Neural crest cell (in vitro differentiated cells): Measurements from ENCODE around the gene GRAP2. TPM values are rescaled to one million over a fixed set of nuclear protein-coding genes. Genes with fewer than 3 reads are reported as not detected.

Experiments used
- DNase-seq: peaks from one replicate; pipeline ENCODE4 v3.0.0; 2021; ENCODE audit warnings: low read depth, mixed read lengths, low spot score
- H3K27ac Mint-ChIP-seq: one replicate; pipeline ENCODE4 v1.8.0; 2021; ENCODE audit warnings: mild to moderate bottlenecking, mixed read lengths; ENCODE audit not compliant: unreplicated experiment
- H3K27me3 Mint-ChIP-seq: 2 replicates; pipeline ENCODE4 v1.8.0; 2021; ENCODE audit warnings: low read depth, mild to moderate bottlenecking, mixed read lengths
- H3K36me3 Mint-ChIP-seq: 2 replicates; pipeline ENCODE4 v1.8.0; 2021; ENCODE audit warnings: low read depth, mild to moderate bottlenecking, mixed read lengths
- H3K4me1 Mint-ChIP-seq: 2 replicates; pipeline ENCODE4 v1.8.0; 2021; ENCODE audit warnings: mixed read lengths
- H3K4me3 Mint-ChIP-seq: one replicate; pipeline ENCODE4 v1.8.0; 2021; ENCODE audit warnings: mild to moderate bottlenecking, mixed read lengths
- H3K9me3 Mint-ChIP-seq: 2 replicates; pipeline ENCODE4 v1.8.0; 2021; ENCODE audit warnings: mixed read lengths
- CTCF ChIP-seq: fragments of 200-600 bp; sonication (generic); conservative IDR thresholded peaks from 2 replicates; pipeline ENCODE4 v1.5.0; 2021; ENCODE audit warnings: antibody characterized with exemption, mild to moderate bottlenecking
- total RNA-seq: library from RNA; stranded (reverse); gene quantifications from 2 replicates; pipeline ENCODE4 v1.2.1, GENCODE V29; 2021

The GRAP2 gene
- total RNA-seq, 1 donor from 2014 or later, result 0.12 TPM

GRCh38 chr22:39920134-39920743 lies 19.4 kb downstream of the GRAP2 start:
- Mint-ChIP-seq H3K4me3 (no peak overlapping the region), H3K27me3 (peaks cover 7% of the 10 kb centered on the region), H3K9me3 (no peaks in the 10 kb centered on the region), H3K4me1 (peaks cover 10% of the 10 kb centered on the region), H3K36me3 (no peaks in the 10 kb centered on the region), H3K27ac (no peak overlapping the region)
- DNase-seq, result no peak
- TF ChIP-seq CTCF, result no peak

DNA sequence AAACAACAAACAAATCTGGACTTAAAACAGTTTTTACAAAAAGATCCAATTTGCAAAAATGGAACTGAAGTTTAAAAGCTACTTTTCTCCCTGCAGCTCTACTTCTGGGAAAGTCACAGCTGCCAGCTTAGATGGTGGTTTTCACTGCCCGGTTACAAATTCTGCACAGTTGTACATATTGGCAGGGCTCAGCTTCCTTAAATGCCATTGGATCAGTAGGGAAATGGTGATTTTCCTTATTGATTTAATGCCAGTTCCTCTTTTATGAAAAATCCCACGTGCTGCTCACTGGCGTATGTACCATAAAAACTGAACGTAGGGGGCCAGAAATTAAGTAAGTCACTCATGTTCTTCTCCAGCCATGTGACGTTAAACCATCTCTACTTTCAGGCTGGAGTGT lies 22.8 kb downstream of the GRAP2 start:
- no peak for TF ChIP-seq CTCF
- H3K27ac Mint-ChIP-seq, result no peak overlapping the region
- peaks cover 9% of the 10 kb centered on the region for H3K4me1 Mint-ChIP-seq
- H3K36me3 Mint-ChIP-seq, result no peaks in the 10 kb centered on the region
- DNase-seq, result no peak
- no peaks in the 10 kb centered on the region for H3K9me3 Mint-ChIP-seq
- H3K27me3 Mint-ChIP-seq, result peaks cover 3% of the 10 kb centered on the region
- no peak overlapping the region for H3K4me3 Mint-ChIP-seq

GRCh38 chr22:39924286-39924685 lies 23.4 kb downstream of the GRAP2 start:
- TF ChIP-seq CTCF, result no peak
- no peak overlapping the region for H3K27ac Mint-ChIP-seq

GRCh38 chr22:39925273-39925672 lies 24.4 kb downstream of the GRAP2 start:
- peaks cover 6% of the 10 kb centered on the region for H3K4me1 Mint-ChIP-seq
- TF ChIP-seq CTCF, result no peak
- no peaks in the 10 kb centered on the region for H3K36me3 Mint-ChIP-seq
- H3K27ac Mint-ChIP-seq, result no peak overlapping the region
- no peaks in the 10 kb centered on the region for H3K9me3 Mint-ChIP-seq
- DNase-seq, result no peak
- peaks cover 3% of the 10 kb centered on the region for H3K27me3 Mint-ChIP-seq
- H3K4me3 Mint-ChIP-seq, result no peak overlapping the region

More at GRCh38 chr22:39924286-39924685, 23.4 kb downstream of the GRAP2 start:
- DNase-seq, result no peak
- Mint-ChIP-seq H3K36me3 (no peaks in the 10 kb centered on the region), H3K27me3 (peaks cover 3% of the 10 kb centered on the region), H3K9me3 (no peaks in the 10 kb centered on the region), H3K4me1 (peaks cover 9% of the 10 kb centered on the region), H3K4me3 (no peak overlapping the region)

DNA sequence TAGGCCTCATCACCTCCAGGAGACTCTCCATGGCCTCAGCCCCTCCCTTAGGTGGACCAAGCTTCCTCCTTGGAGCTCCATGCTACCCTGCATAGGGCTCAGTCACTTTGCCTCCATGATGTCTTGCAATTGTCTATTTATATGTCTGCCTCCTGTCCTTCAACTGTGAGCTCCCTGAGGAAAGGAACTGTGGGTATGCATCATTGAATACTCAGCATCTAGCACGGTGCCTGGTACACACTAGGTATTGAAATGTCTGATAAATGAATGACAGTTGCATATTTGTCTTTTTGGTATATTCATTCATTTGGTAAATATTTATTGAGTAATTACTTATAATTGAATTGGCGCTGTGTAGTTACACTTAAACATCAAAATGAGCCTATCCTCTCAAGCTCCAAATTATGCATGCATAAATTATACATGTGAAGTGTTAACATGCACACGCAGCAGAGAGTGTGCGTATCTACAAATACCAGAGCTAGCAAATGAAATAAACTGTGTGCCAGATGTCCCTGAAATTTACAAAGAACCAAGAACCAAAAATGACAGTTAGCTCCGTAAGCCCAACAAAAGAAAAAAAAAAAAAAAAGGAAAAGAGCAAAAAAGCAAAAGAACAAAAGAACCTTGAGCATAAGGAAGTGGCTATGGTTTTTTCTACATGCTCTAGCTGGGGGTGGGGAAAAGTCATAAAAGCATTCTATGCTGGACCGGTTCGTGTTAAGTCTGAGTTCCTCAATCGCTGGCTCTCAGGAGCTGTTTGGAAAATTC lies 25.2 kb downstream of the GRAP2 start:
- TF ChIP-seq CTCF, result no peak
- H3K9me3 Mint-ChIP-seq, result no peaks in the 10 kb centered on the region
- H3K27ac Mint-ChIP-seq, result no peak overlapping the region

More for the DNA sequence above, 25.2 kb downstream of the GRAP2 start:
- Mint-ChIP-seq H3K4me1 (peaks cover 6% of the 10 kb centered on the region), H3K4me3 (no peak overlapping the region), H3K36me3 (no peaks in the 10 kb centered on the region), H3K27me3 (peaks cover 3% of the 10 kb centered on the region)
- DNase-seq, result no peak
